ENCODE results near the gene KCNH5.

Gene KCNH5

GRCh38 chr14:62908506-62908905 is 136.8 kb downstream of the KCNH5 start:
- DNase-seq (ENCODE audit: low spot score), result no peak
- ChIA-PET CTCF (no interaction called here), POLR2A (ENCODE audit: low non-redundant PET) (no interaction called here)
- no peak for TF ChIP-seq CTCF (conservative IDR thresholded peaks at IDR 0.05; ENCODE audit: low read depth)
- no peak overlapping the region for H3K27ac ChIP-seq

- ChIA-PET CTCF (no interaction called here), POLR2A (ENCODE audit: low non-redundant PET) (no interaction called here)
- DNase-seq (ENCODE audit: low spot score), result no peak
- TF ChIP-seq CTCF (conservative IDR thresholded peaks at IDR 0.05; ENCODE audit: low read depth), result no peak
- H3K27ac ChIP-seq, result no peak overlapping the region
Observed at GRCh38 chr14:62905566-62905965, 139.7 kb downstream of the KCNH5 start.

GRCh38 chr14:62897771-62898170 is 147.5 kb downstream of the KCNH5 start:
- CTCF ChIA-PET, result no interaction called here
- POLR2A ChIA-PET (ENCODE audit: low non-redundant PET), result no interaction called here
- no peak for DNase-seq (ENCODE audit: low spot score)
- no peak for TF ChIP-seq CTCF (conservative IDR thresholded peaks at IDR 0.05; ENCODE audit: low read depth)
- H3K27ac ChIP-seq, result no peak overlapping the region

- TF ChIP-seq CTCF (conservative IDR thresholded peaks at IDR 0.05; ENCODE audit: low read depth), result no peak
- ChIA-PET CTCF (interaction anchor here (0.6 kb wide), 1 partner anchor 647 kb away, joined by 3 read pairs; no protein-coding TSS in a partner anchor), POLR2A (ENCODE audit: low non-redundant PET) (no interaction called here)
- no peak for DNase-seq (ENCODE audit: low spot score)
- no peak overlapping the region for H3K27ac ChIP-seq
Observed at GRCh38 chr14:62896932-62897456, 148.3 kb downstream of the KCNH5 start.

GRCh38 chr14:62894736-62895135 is 150.5 kb downstream of the KCNH5 start:
- ChIA-PET POLR2A (ENCODE audit: low non-redundant PET) (no interaction called here), CTCF (no interaction called here)
- no peak for DNase-seq (ENCODE audit: low spot score)
- no peak for TF ChIP-seq CTCF (conservative IDR thresholded peaks at IDR 0.05; ENCODE audit: low read depth)
- H3K27ac ChIP-seq, result no peak overlapping the region

- H3K27ac ChIP-seq, result no peak overlapping the region
- CTCF ChIA-PET, result no interaction called here
- no peak for DNase-seq (ENCODE audit: low spot score)
- TF ChIP-seq CTCF (conservative IDR thresholded peaks at IDR 0.05; ENCODE audit: low read depth), result no peak
- POLR2A ChIA-PET (ENCODE audit: low non-redundant PET), result no interaction called here
Observed at GRCh38 chr14:62889364-62889763, 155.9 kb downstream of the KCNH5 start.

GRCh38 chr14:62886461-62886860 is 158.8 kb downstream of the KCNH5 start:
- H3K27ac ChIP-seq, result no peak overlapping the region
- no peak for DNase-seq (ENCODE audit: low spot score)
- CTCF ChIA-PET, result no interaction called here
- POLR2A ChIA-PET (ENCODE audit: low non-redundant PET), result no interaction called here
- TF ChIP-seq CTCF (conservative IDR thresholded peaks at IDR 0.05; ENCODE audit: low read depth), result no peak
